Naive thymus-derived CD8-positive, alpha-beta T cell (primary cell): Measurements from ENCODE around the gene KRT78. TPM values are rescaled to one million over a fixed set of nuclear protein-coding genes. Genes with fewer than 3 reads are reported as not detected.

ENCODE experiments used
- ATAC-seq, 2 donors: fragments of 150-1000 bp; cut with Tn5 transposase in 1 of 2; sonication (Bioruptor Pico), chemical (Tn5 transposase) in 1 of 2; 1 replicate in 1 of 2; 2 replicates in 1 of 2; pipeline ENCODE4 v1.10.0; 2021; ENCODE audit warnings: mild to moderate bottlenecking in 2 of 2, moderate library complexity in 2 of 2
- POLR2A ChIA-PET: fragments of 350-600 bp; sonication (Branson Sonifier 250); formaldehyde crosslinking; loops from one replicate; lab custom pipeline; 2021; ENCODE audit warnings: antibody characterized with exemption; lab: Charles Lee
- DNase-seq, 10 donors: peaks; one replicate each; pipeline versions ENCODE4 v3.0.0 to v3.0.0-alpha.2; 2020 to 2022
- H3K27ac Mint-ChIP-seq, 10 donors: one replicate each; pipeline ENCODE4 v1.8.0; 2020 to 2022; ENCODE audit warnings: mild to moderate bottlenecking in 10 of 10, mixed read lengths in 10 of 10, moderate library complexity in 4 of 10, inconsistent platforms in 1 of 10
- H3K27me3 Mint-ChIP-seq, 5 donors: one replicate each; pipeline ENCODE4 v1.8.0; 2021 to 2022; ENCODE audit warnings: mixed read lengths in 5 of 5
- H3K36me3 Mint-ChIP-seq, 3 donors: one replicate each; pipeline ENCODE4 v1.8.0; 2020 to 2022; ENCODE audit warnings: mixed read lengths in 3 of 3, mild to moderate bottlenecking in 2 of 3, inconsistent platforms in 1 of 3
- H3K4me1 Mint-ChIP-seq, 4 donors: one replicate each; pipeline ENCODE4 v1.8.0; 2021 to 2022; ENCODE audit warnings: mixed read lengths in 4 of 4
- H3K4me3 Mint-ChIP-seq, 10 donors: one replicate each; pipeline ENCODE4 v1.8.0; 2020 to 2022; ENCODE audit warnings: mild to moderate bottlenecking in 10 of 10, mixed read lengths in 10 of 10, moderate library complexity in 6 of 10, inconsistent platforms in 1 of 10
- H3K9me3 Mint-ChIP-seq, 9 donors: one replicate each; pipeline ENCODE4 v1.8.0; 2020 to 2022; ENCODE audit warnings: mixed read lengths in 9 of 9, mild to moderate bottlenecking in 3 of 9, inconsistent platforms in 1 of 9, moderate library complexity in 1 of 9
- polyA plus RNA-seq, 3 donors: library from polyadenylated mRNA; unstranded; fragments of 300-500 nt; fragmentation: Illumina TruSeq; gene quantifications; one replicate each; pipeline ENCODE4 v1.2.3, GENCODE V29; 2021
- total RNA-seq, 8 experiments: library from RNA in 2 of 8; stranded (reverse) in 2 of 8; gene quantifications; one replicate each; pipeline ENCODE4 v1.2.3 and lab custom pipeline; 2021 to 2026

Gene KRT78
- total and polyA plus RNA-seq, 5 experiments from 2014 or later: not detected

DNA sequence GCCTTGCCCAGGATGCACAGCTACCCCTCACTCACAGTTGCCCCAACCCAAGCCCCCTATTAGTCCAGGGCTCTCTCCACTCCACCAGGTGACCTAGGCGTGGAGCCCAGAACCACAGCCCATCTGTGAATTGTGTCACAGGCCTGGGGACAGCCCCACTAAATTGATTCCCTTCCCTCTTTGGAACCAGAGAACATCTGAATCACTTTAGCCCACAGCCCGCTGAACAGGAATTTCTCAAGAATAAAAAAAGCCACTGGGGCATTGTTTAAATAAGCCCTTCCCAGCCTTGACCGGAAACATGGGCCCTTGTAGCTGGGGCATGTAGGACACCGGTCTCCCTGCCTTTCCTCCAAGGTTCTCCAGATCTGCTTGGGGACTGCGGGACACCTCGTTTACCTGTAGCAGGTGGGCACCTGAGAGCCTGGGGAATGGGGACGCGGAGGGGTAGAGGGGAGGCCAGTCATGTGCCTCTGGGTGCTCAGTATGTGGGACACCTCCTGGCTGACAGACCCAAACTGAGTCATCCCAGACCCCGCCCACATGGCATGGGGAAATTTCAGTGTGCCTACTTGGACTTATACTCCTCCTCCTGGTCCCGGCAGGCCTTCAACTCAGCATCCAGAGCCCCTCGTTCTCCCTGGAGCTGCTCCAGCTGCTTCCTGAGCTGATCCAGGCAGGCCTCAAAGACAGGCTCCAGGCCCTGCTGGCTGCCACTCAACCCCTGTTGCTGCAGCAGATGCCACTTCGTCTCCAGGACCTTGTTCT lies 1.3 kb downstream of the KRT78 start:
- Mint-ChIP-seq H3K36me3 (no peaks in the 10 kb centered on the region), H3K9me3 (no peaks in the 10 kb centered on the region), H3K27me3 (peaks cover 0 to 4% (median 2%) of the 10 kb centered on the region in 5 donors), H3K27ac (peak overlapping the region in 3 of 10 donors; percentile 39 to 84 (median 41)), H3K4me1 (peaks cover 0 to 5% (median 4%) of the 10 kb centered on the region in 4 donors), H3K4me3 (no peak overlapping the region)
- ATAC-seq (no peak), DNase-seq (no peak)
- POLR2A ChIA-PET: no interaction called here

DNA sequence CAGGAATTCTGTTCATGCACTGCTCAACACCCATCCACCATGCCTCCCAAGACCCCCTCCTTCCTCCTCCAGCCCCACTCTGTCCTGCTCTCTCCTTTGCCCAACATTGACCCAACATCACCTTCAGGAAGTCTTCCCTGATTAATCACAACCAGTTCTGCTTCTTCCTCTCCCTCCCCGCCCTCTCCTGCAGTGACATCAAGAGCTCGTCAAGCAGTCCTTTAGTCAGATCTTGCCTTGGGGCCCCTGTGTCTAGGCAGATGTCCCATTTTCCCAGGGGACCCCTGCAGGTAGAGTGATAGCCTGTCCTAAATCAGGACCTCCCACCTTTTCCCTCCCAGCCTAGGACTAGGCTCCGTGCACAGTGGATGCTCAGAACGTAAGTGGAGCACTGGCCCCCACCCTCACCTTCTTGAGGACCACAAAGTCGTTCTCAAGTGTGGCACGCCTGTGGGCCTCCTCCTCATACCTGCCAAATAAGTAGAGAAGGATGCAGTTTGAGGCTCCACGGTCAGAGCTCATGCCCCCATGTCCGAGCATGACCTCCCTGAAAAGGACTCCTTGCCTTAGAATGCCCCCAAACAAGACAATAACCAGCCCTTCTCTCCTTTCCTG lies 2.3 kb downstream of the KRT78 start:
- peaks cover 0 to 2% (median 0%) of the 10 kb centered on the region in 5 donors for H3K27me3 Mint-ChIP-seq
- DNase-seq (no peak), ATAC-seq (no peak)
- H3K4me3 Mint-ChIP-seq: no peak overlapping the region
- peaks cover 7 to 10% (median 9%) of the 10 kb centered on the region in 4 donors for H3K4me1 Mint-ChIP-seq
- H3K36me3 Mint-ChIP-seq: no peaks in the 10 kb centered on the region
- H3K9me3 Mint-ChIP-seq: no peaks in the 10 kb centered on the region
- POLR2A ChIA-PET: no interaction called here
- peak overlapping the region in 2 of 10 donors; percentile 25 to 84 for H3K27ac Mint-ChIP-seq

DNA sequence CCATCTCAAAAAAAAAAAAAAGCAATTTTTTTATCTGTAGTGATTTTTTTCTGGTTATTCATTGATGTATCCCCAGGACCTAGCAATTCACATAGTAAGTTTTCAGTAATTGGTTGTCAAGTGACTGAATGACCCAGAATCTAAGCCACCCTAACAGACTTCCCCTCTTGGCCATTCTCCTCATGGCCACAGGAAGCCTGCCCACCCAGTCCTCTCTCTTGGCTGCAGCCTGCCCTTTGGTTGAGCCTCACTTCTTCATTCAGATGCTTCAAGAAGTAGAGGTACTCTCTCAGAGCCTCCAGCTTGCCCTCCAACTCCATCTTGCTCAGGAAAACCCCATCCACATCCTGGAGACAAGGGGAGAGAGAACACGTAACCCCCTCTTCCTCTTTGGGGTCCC lies 2.8 kb downstream of the KRT78 start:
- DNase-seq (no peak), ATAC-seq (no peak)
- H3K36me3 Mint-ChIP-seq: no peaks in the 10 kb centered on the region
- no peaks in the 10 kb centered on the region for H3K9me3 Mint-ChIP-seq
- H3K27me3 Mint-ChIP-seq: peaks cover 0 to 2% (median 0%) of the 10 kb centered on the region in 5 donors
- POLR2A ChIA-PET: no interaction called here
- peaks cover 7 to 11% (median 9%) of the 10 kb centered on the region in 4 donors for H3K4me1 Mint-ChIP-seq
- H3K4me3 Mint-ChIP-seq: no peak overlapping the region
- H3K27ac Mint-ChIP-seq: peak overlapping the region in 2 of 10 donors; percentile 59 to 84

DNA sequence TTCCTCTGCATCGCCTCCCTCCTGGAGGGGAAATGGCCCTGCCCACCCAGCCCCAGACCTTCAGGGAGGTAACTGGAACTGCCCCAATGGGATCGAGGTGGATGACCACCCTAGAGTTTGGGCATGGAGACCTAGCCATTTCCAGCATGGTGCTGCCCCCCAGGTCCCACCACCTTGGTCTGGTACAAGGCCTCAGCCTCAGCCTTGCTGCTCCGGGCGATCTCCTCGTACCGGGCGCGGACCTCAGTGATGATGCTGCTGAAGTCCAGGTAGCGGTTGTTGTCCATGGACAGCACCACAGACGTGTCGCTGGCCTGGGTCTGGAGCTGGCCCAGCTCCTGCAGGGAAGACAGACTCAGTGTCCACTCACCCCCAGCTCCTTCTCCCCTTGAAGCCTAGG lies 4.4 kb downstream of the KRT78 start:
- POLR2A ChIA-PET: interaction anchor here (0.6 kb wide), 1 partner anchor 88 kb away, joined by 5 read pairs; no protein-coding TSS in a partner anchor
- DNase-seq: no peak
- Mint-ChIP-seq H3K9me3 (no peaks in the 10 kb centered on the region), H3K27ac (no peak overlapping the region), H3K4me3 (no peak overlapping the region), H3K36me3 (no peaks in the 10 kb centered on the region), H3K4me1 (peaks cover 7 to 20% (median 11%) of the 10 kb centered on the region in 4 donors), H3K27me3 (peaks cover 0 to 10% (median 1%) of the 10 kb centered on the region in 5 donors)
- ATAC-seq: no peak

DNA sequence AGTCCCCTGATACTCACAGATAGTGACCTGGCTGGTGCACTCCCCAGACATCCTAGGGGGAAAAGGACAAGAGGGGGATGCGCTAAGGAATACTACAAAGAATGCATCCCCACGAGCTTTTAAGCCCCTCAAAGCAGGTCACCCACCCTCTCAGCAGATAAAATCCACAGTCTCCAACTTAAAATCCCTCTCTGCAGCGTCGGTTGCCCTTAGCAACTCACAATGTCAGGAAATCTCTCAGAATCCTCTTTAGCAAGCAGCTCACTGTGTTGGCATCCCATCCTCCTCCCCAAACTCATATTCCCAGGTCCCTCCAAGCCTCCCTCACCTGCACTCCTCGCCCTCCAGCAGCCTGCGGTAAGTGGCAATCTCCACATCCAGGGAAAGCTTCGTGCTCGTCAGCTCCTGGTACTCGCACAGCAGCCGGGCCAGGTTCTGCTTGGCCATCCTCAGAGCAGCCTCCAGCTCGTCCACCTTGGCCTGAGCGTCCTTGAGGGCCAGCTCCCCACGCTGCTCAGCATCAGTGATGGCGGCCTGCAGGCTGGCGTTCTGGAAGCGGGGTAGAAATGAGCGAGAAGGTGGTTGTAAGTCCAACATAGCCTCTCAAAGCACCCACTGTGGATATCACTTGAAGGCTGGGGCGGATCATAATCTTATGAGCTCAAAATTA lies 9.2 kb downstream of the KRT78 start:
- H3K4me1 Mint-ChIP-seq: peaks cover 31 to 65% (median 45%) of the 10 kb centered on the region in 4 donors

DNA sequence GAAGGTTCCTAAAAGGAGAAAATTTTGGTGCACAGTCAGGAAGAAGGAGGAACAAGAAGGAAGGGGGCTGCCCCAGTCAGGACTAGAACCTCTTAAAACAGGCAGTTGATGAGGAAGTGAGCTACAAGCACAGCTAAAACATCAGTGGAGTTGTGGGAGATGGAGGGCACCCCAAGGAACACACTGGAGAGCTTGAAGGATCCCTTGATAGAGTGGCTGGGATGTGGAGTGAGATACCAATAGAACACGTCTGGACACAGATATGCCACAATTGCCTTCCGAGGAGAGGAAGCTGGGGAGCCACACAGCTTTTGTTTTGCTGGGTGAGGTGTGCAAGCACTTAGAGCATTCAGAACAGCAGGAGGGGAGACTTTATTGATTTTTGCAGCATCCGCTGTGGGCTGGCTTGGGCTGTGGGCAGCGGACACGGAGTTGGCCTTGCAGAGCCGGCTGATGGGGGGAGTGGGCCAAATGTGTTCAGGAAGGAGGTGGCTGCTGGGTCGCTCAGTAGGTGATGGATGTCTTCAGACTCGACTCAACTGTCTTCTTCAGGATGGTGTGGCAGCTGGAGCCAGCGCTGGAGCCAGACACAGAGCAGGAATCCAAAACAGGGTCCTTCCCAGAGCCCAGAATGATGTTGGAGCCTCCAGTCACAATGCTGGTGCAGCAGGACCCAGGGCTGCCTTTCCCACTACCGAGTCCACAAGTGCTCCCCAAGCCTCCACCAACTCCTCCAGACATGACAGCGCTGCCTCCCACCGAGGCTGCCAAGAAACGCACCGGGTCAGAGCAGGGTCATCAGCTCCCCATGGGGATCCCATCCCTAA lies 10.0 kb downstream of the KRT78 start:
- POLR2A ChIA-PET: interaction anchor here (0.7 kb wide), 1 partner anchor 206 kb away, joined by 3 read pairs; no protein-coding TSS in a partner anchor
- Mint-ChIP-seq H3K27me3 (peaks cover 0 to 10% (median 1%) of the 10 kb centered on the region in 5 donors), H3K4me3 (no peak overlapping the region), H3K36me3 (no peaks in the 10 kb centered on the region), H3K4me1 (peaks cover 31 to 66% (median 45%) of the 10 kb centered on the region in 4 donors), H3K9me3 (no peaks in the 10 kb centered on the region), H3K27ac (peak overlapping the region in 7 of 10 donors; percentile 12 to 95 (median 32))
- no peak for ATAC-seq
- no peak for DNase-seq

More for the DNA sequence above, 9.2 kb downstream of the KRT78 start:
- no peak overlapping the region for H3K4me3 Mint-ChIP-seq
- DNase-seq: no peak
- no peaks in the 10 kb centered on the region for H3K9me3 Mint-ChIP-seq
- no peaks in the 10 kb centered on the region for H3K36me3 Mint-ChIP-seq
- POLR2A ChIA-PET: interaction anchor here (0.7 kb wide), 1 partner anchor 129 kb away, joined by 3 read pairs; no protein-coding TSS in a partner anchor
- peak overlapping the region in 1 of 10 donors; percentile 35 for H3K27ac Mint-ChIP-seq
- no peak for ATAC-seq
- peaks cover 0 to 10% (median 1%) of the 10 kb centered on the region in 5 donors for H3K27me3 Mint-ChIP-seq

DNA sequence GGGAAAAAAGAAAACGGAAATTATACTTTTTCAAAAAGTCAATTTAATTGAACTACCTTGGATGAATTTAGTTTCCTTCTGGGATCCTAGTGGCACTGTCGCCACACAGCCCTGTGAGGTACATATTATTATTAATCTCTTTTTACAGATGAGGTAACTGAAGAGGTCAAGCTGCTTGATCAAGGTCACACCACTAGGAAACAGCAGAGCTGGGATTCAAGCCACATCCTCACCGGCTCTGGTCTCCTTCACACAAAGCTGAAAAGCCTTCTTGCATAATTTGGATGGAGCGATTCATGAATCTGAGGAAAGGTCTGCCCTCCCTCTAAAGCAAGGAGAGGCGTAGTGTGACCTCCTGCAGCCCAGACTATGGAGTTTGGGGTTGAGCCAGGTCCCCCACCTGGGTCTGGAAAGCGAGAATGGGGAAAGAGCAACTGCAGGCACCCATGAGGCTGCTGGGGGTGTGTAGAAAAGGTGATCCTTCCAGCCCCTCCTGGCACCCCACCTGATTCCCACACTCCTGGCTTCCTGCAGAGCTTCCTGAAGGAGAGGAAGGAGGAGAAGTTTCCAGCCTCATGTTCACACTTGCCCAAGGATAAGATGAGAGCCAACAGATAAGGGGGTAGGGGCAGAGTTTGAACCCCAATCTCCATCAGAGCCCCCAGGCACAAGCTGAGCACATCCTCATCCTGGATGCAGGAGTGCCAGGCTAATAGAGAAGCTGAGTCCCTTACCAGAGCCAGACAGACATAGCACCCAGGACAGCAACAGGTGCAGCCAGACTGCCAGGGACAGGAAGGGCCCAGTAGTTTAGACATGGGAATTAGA lies 10.8 kb downstream of the KRT78 start:
- Mint-ChIP-seq H3K36me3 (no peaks in the 10 kb centered on the region), H3K9me3 (no peaks in the 10 kb centered on the region), H3K4me1 (peaks cover 31 to 66% (median 45%) of the 10 kb centered on the region in 4 donors), H3K27me3 (peaks cover 0 to 10% (median 1%) of the 10 kb centered on the region in 5 donors), H3K27ac (peak overlapping the region in 7 of 10 donors; percentile 5 to 95 (median 88)), H3K4me3 (no peak overlapping the region)
- POLR2A ChIA-PET: interaction anchor here (0.7 kb wide), 1 partner anchor 205 kb away, joined by 3 read pairs; no protein-coding TSS in a partner anchor
- DNase-seq (no peak), ATAC-seq (no peak)

DNA sequence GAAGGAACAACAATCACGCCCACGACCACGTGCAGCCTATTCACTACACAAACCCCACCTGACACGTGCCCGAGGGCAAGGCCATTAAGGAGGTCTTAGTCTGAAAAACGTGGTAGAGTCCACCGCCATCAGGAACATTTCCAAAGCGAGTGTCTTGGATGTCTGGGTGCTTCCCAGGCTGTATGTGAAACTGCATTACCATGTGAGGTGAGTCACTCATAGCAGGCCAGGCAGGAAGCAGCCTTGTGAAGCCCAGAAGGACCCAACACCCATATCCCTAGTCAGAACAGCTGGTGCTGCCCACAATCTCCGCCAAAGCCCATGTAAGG lies 11.4 kb downstream of the KRT78 start:
- DNase-seq: no peak
- H3K9me3 Mint-ChIP-seq: no peaks in the 10 kb centered on the region
- ATAC-seq: no peak
- H3K36me3 Mint-ChIP-seq: no peaks in the 10 kb centered on the region
- POLR2A ChIA-PET: no interaction called here
- peaks cover 0 to 10% (median 1%) of the 10 kb centered on the region in 5 donors for H3K27me3 Mint-ChIP-seq
- H3K4me3 Mint-ChIP-seq: peak overlapping the region in 7 of 10 donors; percentile 11 to 63 (median 53)
- peak overlapping the region in 9 of 10 donors; percentile 12 to 95 (median 87) for H3K27ac Mint-ChIP-seq
- peaks cover 28 to 59% (median 42%) of the 10 kb centered on the region in 4 donors for H3K4me1 Mint-ChIP-seq

DNA sequence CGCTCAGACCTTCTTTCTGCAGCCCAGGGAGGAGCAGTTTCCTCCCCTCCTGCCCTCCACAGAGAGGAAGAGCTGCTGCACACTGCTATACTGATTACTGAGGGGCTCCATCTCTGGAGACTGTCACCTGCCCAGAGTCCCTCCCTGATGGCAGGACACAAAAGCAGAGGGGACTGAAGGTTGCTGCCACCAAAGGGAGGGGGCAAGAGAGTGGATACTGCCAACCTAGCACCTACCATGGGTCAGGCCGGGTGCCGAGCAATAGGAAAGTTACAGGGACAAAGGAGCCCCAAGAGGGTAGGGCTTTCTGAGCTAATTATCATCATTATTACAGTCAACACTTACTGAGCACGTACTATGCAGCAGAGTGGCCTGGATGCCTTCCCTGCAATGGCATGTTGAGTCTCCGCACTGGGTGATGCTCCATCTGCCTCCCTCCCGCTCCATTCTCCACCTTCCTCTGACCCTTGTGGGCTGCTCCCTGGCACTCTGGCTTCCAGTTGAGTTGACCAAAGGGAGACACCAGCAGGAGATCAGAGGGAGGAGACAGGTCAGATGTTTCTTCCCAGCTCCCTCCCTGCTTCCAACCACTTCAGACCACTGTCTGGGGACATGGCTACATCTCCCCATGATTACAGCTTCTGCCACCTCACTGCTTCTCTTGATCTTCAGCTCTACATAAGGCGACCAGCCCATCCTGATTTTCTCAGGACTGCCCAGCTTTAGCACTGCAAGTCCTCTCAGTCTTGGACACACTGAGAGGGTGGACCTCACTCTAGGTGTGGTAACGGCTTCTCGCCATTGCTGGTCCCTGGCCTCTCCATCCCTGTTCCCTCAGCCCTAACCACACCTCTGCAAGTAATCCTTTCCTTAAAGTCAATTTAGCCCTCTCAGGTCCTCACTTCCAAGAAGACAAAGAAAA lies 12.0 kb downstream of the KRT78 start:
- peak; percentile 45 to 48 for ATAC-seq
- peak overlapping the region; percentile 75 to 95 (median 90) for H3K27ac Mint-ChIP-seq
- DNase-seq: no peak
- H3K36me3 Mint-ChIP-seq: no peaks in the 10 kb centered on the region
- POLR2A ChIA-PET: interaction anchor here (0.9 kb wide), 1 partner anchor 37 kb away, joined by 3 read pairs; no protein-coding TSS in a partner anchor
- H3K4me3 Mint-ChIP-seq: peak overlapping the region; percentile 21 to 68 (median 56)
- peaks cover 0 to 10% (median 1%) of the 10 kb centered on the region in 5 donors for H3K27me3 Mint-ChIP-seq
- no peaks in the 10 kb centered on the region for H3K9me3 Mint-ChIP-seq
- peaks cover 26 to 56% (median 37%) of the 10 kb centered on the region in 4 donors for H3K4me1 Mint-ChIP-seq

DNA sequence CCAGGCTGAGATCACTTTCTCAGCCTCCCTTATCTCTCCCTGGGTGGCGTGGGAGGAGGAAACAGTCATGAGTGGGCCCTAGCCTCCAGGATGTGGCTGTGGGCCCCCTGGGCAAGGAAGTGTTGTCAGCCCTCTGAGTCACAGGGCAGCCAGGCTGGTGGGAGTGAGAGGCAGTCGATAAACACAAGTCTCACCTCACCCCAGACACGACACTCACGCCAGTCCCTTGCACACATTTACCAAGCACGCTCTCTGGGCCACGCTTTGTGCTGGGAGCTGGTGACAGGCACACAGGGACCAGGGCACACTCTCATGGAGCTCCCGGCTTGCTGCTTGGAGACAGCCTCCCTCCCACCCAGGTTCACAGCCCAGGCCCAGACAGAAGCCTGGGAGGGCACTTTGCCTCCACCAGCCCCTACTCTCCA lies 12.7 kb downstream of the KRT78 start:
- Mint-ChIP-seq H3K27ac (peak overlapping the region; percentile 75 to 95 (median 90)), H3K9me3 (no peaks in the 10 kb centered on the region), H3K4me1 (peaks cover 24 to 56% (median 36%) of the 10 kb centered on the region in 4 donors), H3K27me3 (peaks cover 0 to 10% (median 1%) of the 10 kb centered on the region in 5 donors), H3K4me3 (peak overlapping the region; percentile 21 to 68 (median 48)), H3K36me3 (no peaks in the 10 kb centered on the region)
- ATAC-seq (peak; percentile 87 to 92), DNase-seq (peak in 7 of 10 donors; percentile 15 to 71 (median 37))
- POLR2A ChIA-PET: interaction anchor here (0.9 kb wide), 1 partner anchor 38 kb away, joined by 3 read pairs; no protein-coding TSS in a partner anchor
